Raji (cell line): ENCODE results near the gene ACYP2.

ENCODE experiments used
- POLR2A ChIP-seq: IDR thresholded peaks from 2 replicates; pipeline ENCODE4 v1.6.1; 2011; ENCODE audit warnings: low read depth, low read length, control low read depth; ENCODE audit not compliant: insufficient read depth

The ACYP2 gene

DNA sequence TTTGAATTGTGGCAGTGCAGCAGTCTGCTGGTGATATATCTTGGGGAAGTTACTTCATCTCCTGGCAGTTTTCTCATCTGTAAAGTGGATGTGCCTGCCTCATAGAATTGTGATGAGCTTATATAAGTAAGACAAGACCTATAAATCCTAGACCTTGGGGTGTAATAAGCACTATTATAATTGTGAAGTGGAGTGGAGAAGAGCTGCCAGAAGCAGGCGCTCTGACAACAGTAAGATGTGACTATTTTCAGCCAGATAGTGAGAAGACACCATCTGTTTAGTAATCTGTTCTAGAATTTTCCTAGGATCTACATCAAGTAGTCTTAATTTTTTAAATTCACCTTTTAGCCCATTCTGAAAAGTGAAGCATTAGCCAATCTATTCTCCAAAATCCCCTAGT is 226.2 kb downstream of the ACYP2 start:
- TF ChIP-seq POLR2A = no peak

DNA sequence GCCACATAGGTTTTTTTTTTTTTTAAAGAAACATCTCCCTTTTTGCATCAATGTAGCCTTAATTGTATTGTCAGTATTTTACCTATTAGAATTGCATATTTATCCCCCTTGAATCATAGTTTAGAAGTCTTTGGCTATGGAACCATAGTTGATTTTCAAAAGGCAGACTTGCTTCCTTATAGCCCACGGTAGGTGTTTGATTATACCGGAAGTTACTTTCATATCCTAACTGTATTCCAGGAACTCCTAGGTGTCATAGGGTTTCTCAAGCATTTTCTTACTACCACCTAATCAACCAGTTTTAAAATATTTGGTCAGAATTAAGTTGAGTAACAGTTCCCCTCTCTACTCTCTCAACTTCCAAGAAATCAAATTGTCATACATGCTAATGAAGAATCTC is 227.2 kb downstream of the ACYP2 start:
- TF ChIP-seq POLR2A = no peak

DNA sequence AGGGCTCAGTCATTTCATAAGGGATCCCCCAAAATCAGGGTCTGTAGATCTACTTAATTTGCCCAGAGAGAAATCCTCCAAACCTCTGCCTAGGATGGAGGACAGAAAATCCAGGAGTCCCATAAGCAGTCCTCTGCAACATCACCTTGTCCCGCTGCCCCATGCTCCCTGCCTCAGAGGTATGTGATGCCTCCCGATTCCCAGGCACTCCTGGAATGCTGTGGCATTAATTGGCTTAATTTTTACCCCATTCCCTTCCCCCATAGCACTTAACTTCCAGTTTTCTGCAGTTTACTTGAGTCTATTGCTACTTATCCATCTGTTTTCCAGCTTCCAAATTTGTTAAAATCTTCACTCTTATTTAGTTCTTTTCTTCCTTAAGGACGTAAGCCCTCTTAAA is 232.2 kb downstream of the ACYP2 start:
- no peak for TF ChIP-seq POLR2A

DNA sequence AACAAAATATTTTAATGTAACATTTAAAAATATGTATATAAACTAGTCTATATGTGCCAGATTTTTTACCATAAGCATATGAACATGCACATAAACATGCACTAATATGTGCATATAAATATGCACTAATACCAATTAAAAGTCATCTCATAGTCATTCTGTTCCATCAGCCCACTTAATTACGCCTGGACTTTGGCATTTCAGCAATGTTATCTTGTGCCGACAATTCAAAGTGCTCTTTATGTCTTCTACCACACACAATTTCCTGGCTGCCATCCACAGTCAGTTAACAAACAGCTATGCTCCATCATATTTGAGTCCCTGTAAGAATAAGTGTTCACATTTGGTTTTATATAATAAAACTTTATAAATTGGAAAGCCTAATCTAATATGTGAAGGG is 233.2 kb downstream of the ACYP2 start:
- no peak for TF ChIP-seq POLR2A

DNA sequence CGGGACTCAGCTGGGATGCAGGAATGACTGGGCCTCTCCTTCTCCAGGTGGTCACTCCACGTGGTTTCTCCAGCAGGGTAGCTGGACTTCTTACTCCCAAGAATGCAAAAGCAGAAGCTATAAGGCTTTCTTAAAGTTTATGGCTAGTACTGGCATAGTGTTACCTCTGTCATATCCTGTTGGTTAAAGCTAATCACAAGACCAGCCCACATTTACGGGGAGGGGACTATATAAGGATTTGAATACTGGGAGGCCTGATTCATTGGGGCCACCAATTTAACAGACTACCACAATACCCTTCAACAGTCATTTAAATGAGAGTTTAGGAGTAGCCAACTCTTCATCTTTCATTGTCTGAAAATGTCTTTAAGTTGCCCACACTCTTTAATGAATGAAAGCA is 235.0 kb downstream of the ACYP2 start:
- TF ChIP-seq POLR2A = no peak

DNA sequence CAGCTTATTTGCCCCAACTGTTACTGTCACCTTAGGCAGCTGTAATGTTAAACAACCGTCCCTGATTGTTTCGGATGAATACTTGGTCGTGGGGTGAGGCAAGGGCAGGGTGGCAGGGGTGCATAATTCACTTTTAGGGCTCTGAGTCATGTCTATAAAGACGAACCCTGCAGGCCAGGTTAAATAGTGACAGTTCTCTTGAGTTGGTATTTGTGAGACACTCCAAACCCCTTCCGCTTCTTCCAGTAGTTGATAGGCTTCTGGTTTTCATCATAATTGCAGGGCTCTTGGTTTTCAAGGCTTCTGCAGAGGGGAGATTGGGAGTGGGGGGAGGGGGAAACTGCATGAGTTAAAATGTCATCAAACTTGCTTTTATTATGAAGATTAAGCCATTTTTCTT is 237.8 kb downstream of the ACYP2 start:
- no peak for TF ChIP-seq POLR2A
